Measurements from ENCODE around the gene CDH20.

Gene CDH20

GRCh38 chr18:61334951-61335683 is 1.9 kb downstream of the CDH20 start:
- no peak for TF ChIP-seq CTCF (IDR thresholded peaks at IDR 0.05; ENCODE audit: low read depth, low read length)
- no peak for DNase-seq
- no peaks in the 10 kb centered on the region for H3K9me3 ChIP-seq (ENCODE audit: severe bottlenecking)
- no peaks in the 10 kb centered on the region for H3K36me3 ChIP-seq
- no peak overlapping the region for H3K27ac ChIP-seq
- H3K27me3 ChIP-seq (ENCODE audit: insufficient read depth, low read depth, severe bottlenecking) = no peaks in the 10 kb centered on the region
- H3K4me3 ChIP-seq (ENCODE audit: low read depth, low read length) = no peak overlapping the region

- DNase-seq = no peak
- no peak for TF ChIP-seq CTCF (IDR thresholded peaks at IDR 0.05; ENCODE audit: low read depth, low read length)
- Histone ChIP-seq H3K27me3 (ENCODE audit: insufficient read depth, low read depth, severe bottlenecking) (no peaks in the 10 kb centered on the region), H3K4me3 (ENCODE audit: low read depth, low read length) (no peak overlapping the region), H3K36me3 (no peaks in the 10 kb centered on the region), H3K9me3 (ENCODE audit: severe bottlenecking) (no peaks in the 10 kb centered on the region), H3K27ac (no peak overlapping the region)
Observed at GRCh38 chr18:61335684-61336555, 2.7 kb downstream of the CDH20 start.

- no peak for DNase-seq
- TF ChIP-seq CTCF (IDR thresholded peaks at IDR 0.05; ENCODE audit: low read depth, low read length) = no peak
- Histone ChIP-seq H3K9me3 (ENCODE audit: severe bottlenecking) (no peaks in the 10 kb centered on the region), H3K4me3 (ENCODE audit: low read depth, low read length) (no peak overlapping the region), H3K27me3 (ENCODE audit: insufficient read depth, low read depth, severe bottlenecking) (no peaks in the 10 kb centered on the region), H3K36me3 (no peaks in the 10 kb centered on the region), H3K27ac (no peak overlapping the region)
Observed at GRCh38 chr18:61336766-61337165, 3.5 kb downstream of the CDH20 start.

- Histone ChIP-seq H3K27ac (no peak overlapping the region), H3K9me3 (ENCODE audit: severe bottlenecking) (no peaks in the 10 kb centered on the region), H3K27me3 (ENCODE audit: insufficient read depth, low read depth, severe bottlenecking) (no peaks in the 10 kb centered on the region), H3K4me3 (ENCODE audit: low read depth, low read length) (no peak overlapping the region), H3K36me3 (no peaks in the 10 kb centered on the region)
- DNase-seq = no peak
- no peak for TF ChIP-seq CTCF (IDR thresholded peaks at IDR 0.05; ENCODE audit: low read depth, low read length)
Observed at GRCh38 chr18:61337527-61337926, 4.3 kb downstream of the CDH20 start.

- TF ChIP-seq CTCF (IDR thresholded peaks at IDR 0.05; ENCODE audit: low read depth, low read length) = no peak
- DNase-seq = no peak
- H3K9me3 ChIP-seq (ENCODE audit: severe bottlenecking) = no peaks in the 10 kb centered on the region
- H3K4me3 ChIP-seq (ENCODE audit: low read depth, low read length) = no peak overlapping the region
- H3K27ac ChIP-seq = no peak overlapping the region
- H3K27me3 ChIP-seq (ENCODE audit: insufficient read depth, low read depth, severe bottlenecking) = no peaks in the 10 kb centered on the region
- H3K36me3 ChIP-seq = no peaks in the 10 kb centered on the region
Observed at GRCh38 chr18:61340148-61340547, 6.9 kb downstream of the CDH20 start.
